ENCODE measurements around the gene RFX7.

DNA sequence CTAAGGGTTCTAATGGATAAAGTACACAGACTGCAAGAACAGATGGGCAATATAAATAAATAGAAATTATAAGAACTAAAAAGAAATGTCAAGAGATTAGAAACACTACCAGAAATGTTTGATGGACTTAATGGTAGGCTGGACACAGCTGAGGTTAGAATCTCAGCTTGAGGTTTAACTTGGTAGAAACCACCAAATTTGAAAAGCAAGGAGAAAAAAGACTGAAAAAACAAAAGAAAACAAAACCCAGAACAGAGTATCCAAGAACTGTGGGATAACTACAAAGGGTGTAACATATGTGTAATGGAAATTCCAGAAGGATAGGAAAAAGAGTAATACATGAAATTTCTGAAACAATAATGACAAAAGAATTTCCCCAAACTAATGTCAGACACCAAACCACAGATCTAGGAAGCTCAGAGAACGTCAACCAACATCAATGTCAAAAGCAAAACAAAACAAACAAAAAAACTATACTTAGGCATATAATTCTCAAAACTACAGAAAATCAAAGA lies 35.0 kb downstream of the RFX7 start:
- TF ChIP-seq, protein P1, sequence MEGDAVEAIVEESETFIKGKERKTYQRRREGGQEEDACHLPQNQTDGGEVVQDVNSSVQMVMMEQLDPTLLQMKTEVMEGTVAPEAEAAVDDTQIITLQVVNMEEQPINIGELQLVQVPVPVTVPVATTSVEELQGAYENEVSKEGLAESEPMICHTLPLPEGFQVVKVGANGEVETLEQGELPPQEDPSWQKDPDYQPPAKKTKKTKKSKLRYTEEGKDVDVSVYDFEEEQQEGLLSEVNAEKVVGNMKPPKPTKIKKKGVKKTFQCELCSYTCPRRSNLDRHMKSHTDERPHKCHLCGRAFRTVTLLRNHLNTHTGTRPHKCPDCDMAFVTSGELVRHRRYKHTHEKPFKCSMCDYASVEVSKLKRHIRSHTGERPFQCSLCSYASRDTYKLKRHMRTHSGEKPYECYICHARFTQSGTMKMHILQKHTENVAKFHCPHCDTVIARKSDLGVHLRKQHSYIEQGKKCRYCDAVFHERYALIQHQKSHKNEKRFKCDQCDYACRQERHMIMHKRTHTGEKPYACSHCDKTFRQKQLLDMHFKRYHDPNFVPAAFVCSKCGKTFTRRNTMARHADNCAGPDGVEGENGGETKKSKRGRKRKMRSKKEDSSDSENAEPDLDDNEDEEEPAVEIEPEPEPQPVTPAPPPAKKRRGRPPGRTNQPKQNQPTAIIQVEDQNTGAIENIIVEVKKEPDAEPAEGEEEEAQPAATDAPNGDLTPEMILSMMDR (IDR thresholded peaks at IDR 0.05), result no peak
- no peak for TF ChIP-seq POLR2A (IDR thresholded peaks at IDR 0.05)
